ENCODE measurements around the gene ZBTB17.

DNA sequence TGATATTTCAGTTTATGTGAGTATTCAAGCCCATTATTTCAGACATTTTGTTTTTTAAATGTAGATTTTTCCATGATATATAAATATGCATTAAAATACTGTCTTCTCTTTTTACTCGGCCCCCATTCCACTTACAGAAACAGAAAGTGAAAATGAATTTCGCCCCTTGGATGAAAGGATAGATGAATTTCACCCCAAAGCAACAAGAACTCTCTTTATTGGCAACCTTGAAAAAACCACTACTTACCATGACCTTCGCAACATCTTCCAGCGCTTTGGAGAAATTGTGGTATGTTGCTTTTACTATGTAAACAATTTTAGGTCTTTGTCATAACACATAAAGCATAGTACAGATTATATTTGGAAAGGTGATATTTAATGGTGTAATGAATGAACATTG, 59.9 kb downstream of the ZBTB17 start:
- no peak for TF ChIP-seq POLR2AphosphoS5 (IDR thresholded peaks at IDR 0.05; ENCODE audit: low read depth, low read length)
- no peak for TF ChIP-seq TAF1 (IDR thresholded peaks at IDR 0.05; ENCODE audit: borderline replicate concordance, insufficient read depth, low read length)
- TF ChIP-seq REST (IDR thresholded peaks at IDR 0.05; ENCODE audit: insufficient read depth in 1 of 2, low read depth in 2 of 2, low read length in 2 of 2): no peak

Data from PFSK-1 (cell line).